Neuron (in vitro differentiated cells): ENCODE measurements around the gene EME1.

Experiments used
- H2AFZ ChIP-seq: one replicate; pipeline ENCODE4 v1.6.1; 2013; ENCODE audit warnings: low read depth, mild to moderate bottlenecking, inconsistent platforms, low read length, moderate library complexity
- H3K27me3 ChIP-seq: one replicate; pipeline ENCODE4 v1.6.1; 2013; ENCODE audit warnings: low read length; ENCODE audit not compliant: insufficient read depth
- H3K36me3 ChIP-seq: one replicate; pipeline ENCODE4 v1.6.1; 2013; ENCODE audit warnings: low read length; ENCODE audit not compliant: insufficient read depth
- H3K4me1 ChIP-seq: one replicate; pipeline ENCODE4 v1.6.1; 2013; ENCODE audit warnings: low read length; ENCODE audit not compliant: insufficient read depth
- H3K4me3 ChIP-seq: 2 replicates; pipeline ENCODE4 v1.5.1; 2013; ENCODE audit warnings: mild to moderate bottlenecking, low read length, moderate library complexity
- H3K9me3 ChIP-seq: one replicate; pipeline ENCODE4 v1.6.1; 2013; ENCODE audit warnings: low read length

EME1 gene

GRCh38 chr17:50354198-50354597, 18.8 kb upstream of the EME1 start:
- Histone ChIP-seq H3K4me3 (no peak overlapping the region), H2AFZ (no peak overlapping the region), H3K27me3 (no peaks in the 10 kb centered on the region), H3K36me3 (peaks cover 55% of the 10 kb centered on the region), H3K4me1 (no peaks in the 10 kb centered on the region), H3K9me3 (no peaks in the 10 kb centered on the region)

- no peaks in the 10 kb centered on the region for H3K9me3 ChIP-seq
- no peak overlapping the region for H3K4me3 ChIP-seq
- no peaks in the 10 kb centered on the region for H3K27me3 ChIP-seq
- H2AFZ ChIP-seq = no peak overlapping the region
- H3K36me3 ChIP-seq = peaks cover 60% of the 10 kb centered on the region
- no peaks in the 10 kb centered on the region for H3K4me1 ChIP-seq
Measured at GRCh38 chr17:50354776-50355175, 18.3 kb upstream of the EME1 start.

- no peak overlapping the region for H3K4me3 ChIP-seq
- no peaks in the 10 kb centered on the region for H3K9me3 ChIP-seq
- H3K36me3 ChIP-seq = peaks cover 61% of the 10 kb centered on the region
- no peak overlapping the region for H2AFZ ChIP-seq
- H3K4me1 ChIP-seq = no peaks in the 10 kb centered on the region
- no peaks in the 10 kb centered on the region for H3K27me3 ChIP-seq
Measured at GRCh38 chr17:50355336-50355700, 17.7 kb upstream of the EME1 start.

GRCh38 chr17:50355701-50356341, 17.2 kb upstream of the EME1 start:
- H3K36me3 ChIP-seq = peaks cover 64% of the 10 kb centered on the region
- no peaks in the 10 kb centered on the region for H3K27me3 ChIP-seq
- no peak overlapping the region for H2AFZ ChIP-seq
- no peaks in the 10 kb centered on the region for H3K4me1 ChIP-seq
- no peaks in the 10 kb centered on the region for H3K9me3 ChIP-seq
- no peak overlapping the region for H3K4me3 ChIP-seq

- Histone ChIP-seq H3K27me3 (no peaks in the 10 kb centered on the region), H3K9me3 (no peaks in the 10 kb centered on the region), H3K4me1 (no peaks in the 10 kb centered on the region), H3K4me3 (no peak overlapping the region), H3K36me3 (peaks cover 68% of the 10 kb centered on the region), H2AFZ (no peak overlapping the region)
Measured at GRCh38 chr17:50356418-50356817, 16.6 kb upstream of the EME1 start.

GRCh38 chr17:50356892-50357510, 16.0 kb upstream of the EME1 start:
- no peak overlapping the region for H2AFZ ChIP-seq
- no peaks in the 10 kb centered on the region for H3K27me3 ChIP-seq
- no peak overlapping the region for H3K4me3 ChIP-seq
- peaks cover 68% of the 10 kb centered on the region for H3K36me3 ChIP-seq
- H3K4me1 ChIP-seq = peaks cover 4% of the 10 kb centered on the region
- no peaks in the 10 kb centered on the region for H3K9me3 ChIP-seq

GRCh38 chr17:50358177-50358576, 14.9 kb upstream of the EME1 start:
- Histone ChIP-seq H3K27me3 (no peaks in the 10 kb centered on the region), H2AFZ (no peak overlapping the region), H3K36me3 (peaks cover 65% of the 10 kb centered on the region), H3K4me3 (no peak overlapping the region), H3K4me1 (peaks cover 15% of the 10 kb centered on the region), H3K9me3 (no peaks in the 10 kb centered on the region)

GRCh38 chr17:50359005-50359699, 13.9 kb upstream of the EME1 start:
- Histone ChIP-seq H2AFZ (no peak overlapping the region), H3K4me1 (peaks cover 23% of the 10 kb centered on the region), H3K36me3 (peaks cover 57% of the 10 kb centered on the region), H3K4me3 (no peak overlapping the region), H3K27me3 (no peaks in the 10 kb centered on the region), H3K9me3 (no peaks in the 10 kb centered on the region)

GRCh38 chr17:50359998-50360461, 13.0 kb upstream of the EME1 start:
- peaks cover 31% of the 10 kb centered on the region for H3K4me1 ChIP-seq
- peaks cover 49% of the 10 kb centered on the region for H3K36me3 ChIP-seq
- H3K4me3 ChIP-seq = no peak overlapping the region
- H3K27me3 ChIP-seq = no peaks in the 10 kb centered on the region
- H3K9me3 ChIP-seq = no peaks in the 10 kb centered on the region
- H2AFZ ChIP-seq = no peak overlapping the region

- peaks cover 37% of the 10 kb centered on the region for H3K4me1 ChIP-seq
- no peaks in the 10 kb centered on the region for H3K9me3 ChIP-seq
- H2AFZ ChIP-seq = no peak overlapping the region
- no peak overlapping the region for H3K4me3 ChIP-seq
- no peaks in the 10 kb centered on the region for H3K27me3 ChIP-seq
- H3K36me3 ChIP-seq = peaks cover 43% of the 10 kb centered on the region
Measured at GRCh38 chr17:50360486-50361115, 12.4 kb upstream of the EME1 start.

GRCh38 chr17:50361561-50362480, 11.2 kb upstream of the EME1 start:
- H3K27me3 ChIP-seq = no peaks in the 10 kb centered on the region
- H3K4me3 ChIP-seq = no peak overlapping the region
- H3K36me3 ChIP-seq = peaks cover 39% of the 10 kb centered on the region
- H3K9me3 ChIP-seq = no peaks in the 10 kb centered on the region
- H3K4me1 ChIP-seq = peaks cover 46% of the 10 kb centered on the region
- no peak overlapping the region for H2AFZ ChIP-seq

- Histone ChIP-seq H3K4me1 (peaks cover 46% of the 10 kb centered on the region), H3K4me3 (no peak overlapping the region), H2AFZ (no peak overlapping the region), H3K9me3 (no peaks in the 10 kb centered on the region), H3K27me3 (no peaks in the 10 kb centered on the region), H3K36me3 (peaks cover 41% of the 10 kb centered on the region)
Measured at GRCh38 chr17:50362661-50363060, 10.4 kb upstream of the EME1 start.
